GM12865 (cell line): ENCODE results near the gene CAPS.

Source experiments
- DNase-seq: peaks from one replicate; pipeline ENCODE4 v3.0.0; 2010; ENCODE audit warnings: low read depth
- H3K4me3 ChIP-seq: 2 replicates; pipeline ENCODE4 v1.5.1; 2011; ENCODE audit warnings: mild to moderate bottlenecking, low read depth, low read length, control low read depth
- CTCF ChIP-seq: IDR thresholded peaks from 2 replicates; pipeline ENCODE4 v1.5.1; 2011; ENCODE audit warnings: low read length, control low read depth, low read depth, inconsistent platforms; ENCODE audit not compliant: insufficient read depth; ENCODE audit errors: missing control alignments

CAPS gene

GRCh38 chr19:5932146-5932545 lies 18.1 kb downstream of the CAPS start:
- TF ChIP-seq CTCF = no peak
- DNase-seq = no peak
- H3K4me3 ChIP-seq = no peak overlapping the region

GRCh38 chr19:5932609-5933262 lies 18.7 kb downstream of the CAPS start:
- no peak for TF ChIP-seq CTCF
- H3K4me3 ChIP-seq = no peak overlapping the region
- no peak for DNase-seq

- no peak for TF ChIP-seq CTCF
- H3K4me3 ChIP-seq = no peak overlapping the region
- DNase-seq = no peak
Measured at GRCh38 chr19:5933391-5934068, 19.5 kb downstream of the CAPS start.

- no peak overlapping the region for H3K4me3 ChIP-seq
- no peak for DNase-seq
- TF ChIP-seq CTCF = no peak
Measured at GRCh38 chr19:5934069-5934401, 20.0 kb downstream of the CAPS start.

GRCh38 chr19:5934774-5935472 lies 20.9 kb downstream of the CAPS start:
- no peak for DNase-seq
- no peak for TF ChIP-seq CTCF
- no peak overlapping the region for H3K4me3 ChIP-seq

GRCh38 chr19:5935473-5936291 lies 21.6 kb downstream of the CAPS start:
- H3K4me3 ChIP-seq = no peak overlapping the region
- DNase-seq = no peak

More at GRCh38 chr19:5935473-5936291, 21.6 kb downstream of the CAPS start:
- TF ChIP-seq CTCF = no peak
